Neural cell (in vitro differentiated cells): ENCODE data around the gene ZNF438. TPM values are rescaled to one million over a fixed set of nuclear protein-coding genes. Genes with fewer than 3 reads are reported as not detected.

Source experiments
- H2AFZ ChIP-seq: fragments of 200-600, 300-800 bp; sonication (generic), shearing (Covaris generic); 2 replicates; pipeline ENCODE4 v1.6.0; 2014; ENCODE audit warnings: low read depth, mild to moderate bottlenecking, antibody characterized with exemption, low read length, moderate library complexity
- H3F3A ChIP-seq: fragments of 200-600 bp; shearing (Covaris generic); 2 replicates; pipeline ENCODE4 v1.6.1; 2016; ENCODE audit warnings: mild to moderate bottlenecking, moderate library complexity, mixed read lengths, antibody characterized with exemption, low read length; ENCODE audit not compliant: insufficient read depth, poor library complexity, severe bottlenecking
- H3K27ac ChIP-seq: fragments of 200-600, 300-800 bp; sonication (generic), shearing (Covaris generic); 2 replicates; pipeline ENCODE4 v1.5.1; 2014; ENCODE audit warnings: mild to moderate bottlenecking, low read length, moderate library complexity
- H3K27me3 ChIP-seq: fragments of 300-800, 200-600 bp; sonication (generic), shearing (Covaris generic); 2 replicates; pipeline ENCODE4 v1.6.0; 2014; ENCODE audit warnings: mild to moderate bottlenecking, low read depth, low read length, moderate library complexity; ENCODE audit not compliant: insufficient read depth
- H3K36me3 ChIP-seq: fragments of 300-800, 200-600 bp; sonication (generic), shearing (Covaris generic); 2 replicates; pipeline ENCODE4 v1.5.1; 2014; ENCODE audit warnings: mild to moderate bottlenecking, antibody characterized with exemption, low read length, moderate library complexity; ENCODE audit not compliant: insufficient read depth
- H3K4me2 ChIP-seq: fragments of 300-800, 200-600 bp; sonication (generic), shearing (Covaris generic); 2 replicates; pipeline ENCODE4 v1.6.0; 2014; ENCODE audit warnings: mild to moderate bottlenecking, low read length
- H3K4me3 ChIP-seq: fragments of 300-800, 200-600 bp; sonication (generic), shearing (Covaris generic); 2 replicates; pipeline ENCODE4 v1.5.1; 2014; ENCODE audit warnings: mild to moderate bottlenecking, low read length, moderate library complexity
- H3K79me2 ChIP-seq: fragments of 200-600 bp; shearing (Covaris generic); replicated peaks from 2 replicates; pipeline ENCODE4 v1.6.0; 2014; ENCODE audit warnings: mild to moderate bottlenecking, low read length, moderate library complexity; ENCODE audit not compliant: insufficient read depth
- H3K9ac ChIP-seq: fragments of 300-800, 200-600 bp; sonication (generic), shearing (Covaris generic); 2 replicates; pipeline ENCODE4 v1.6.1; 2016; ENCODE audit warnings: mild to moderate bottlenecking, low read length, mixed read lengths
- H3K9me2 ChIP-seq: fragments of 200-600 bp; shearing (Covaris generic); 2 replicates; pipeline ENCODE4 v1.6.1; 2016; ENCODE audit warnings: mild to moderate bottlenecking, low read length, mixed read lengths; ENCODE audit not compliant: insufficient read depth
- H3K9me3 ChIP-seq: fragments of 200-600, 300-800 bp; sonication (generic), shearing (Covaris generic); 2 replicates; pipeline ENCODE4 v1.6.1; 2016; ENCODE audit warnings: mild to moderate bottlenecking, mixed run types, low read length, moderate library complexity, mixed read lengths
- H4K20me1 ChIP-seq: fragments of 200-600 bp; shearing (Covaris generic); 2 replicates; pipeline ENCODE4 v1.6.1; 2016; ENCODE audit warnings: mild to moderate bottlenecking, mixed run types; ENCODE audit not compliant: insufficient read depth
- EP300 ChIP-seq: fragments of 450-650 bp; conservative IDR thresholded peaks from 2 replicates; pipeline ENCODE4 v1.6.1; 2014; ENCODE audit warnings: antibody characterized with exemption, mild to moderate bottlenecking, moderate library complexity; ENCODE audit not compliant: poor library complexity, severe bottlenecking
- EZH2 ChIP-seq: fragments of 200-600, 300-800 bp; shearing (Covaris generic), sonication (generic); IDR thresholded peaks from 2 replicates; pipeline ENCODE4 v1.6.1; 2014; ENCODE audit warnings: antibody characterized with exemption, low read length, borderline replicate concordance, mild to moderate bottlenecking; ENCODE audit not compliant: insufficient read depth, poor library complexity, severe bottlenecking
- MXI1 ChIP-seq: fragments of 450-650 bp; conservative IDR thresholded peaks from 2 replicates; pipeline ENCODE4 v1.6.1; 2014; ENCODE audit warnings: antibody characterized with exemption, mild to moderate bottlenecking; ENCODE audit not compliant: poor library complexity, severe bottlenecking
- POLR2AphosphoS5 ChIP-seq: IDR thresholded peaks from 2 replicates; pipeline ENCODE4 v1.6.1; 2012
- RAD21 ChIP-seq: fragments of 450-650 bp; conservative IDR thresholded peaks from 2 replicates; pipeline ENCODE4 v1.6.1; 2014; ENCODE audit warnings: antibody characterized with exemption, mild to moderate bottlenecking, moderate library complexity
- REST ChIP-seq: IDR thresholded peaks from 2 replicates; pipeline ENCODE4 v1.6.1; 2012; ENCODE audit warnings: borderline replicate concordance
- SMC3 ChIP-seq: fragments of 450-650 bp; conservative IDR thresholded peaks from 2 replicates; pipeline ENCODE4 v1.6.1; 2014; ENCODE audit warnings: antibody characterized with exemption, mild to moderate bottlenecking, moderate library complexity; ENCODE audit not compliant: poor library complexity
- polyA plus RNA-seq: library from polyadenylated mRNA; depleted of rRNA; stranded (reverse); fragments of >200 nt; gene quantifications from 2 replicates; pipeline ENCODE4 v1.2.3, GENCODE V29; 2014
- TF ChIP-seq, protein P1 (sequence below): fragments of 450-650 bp; IDR thresholded peaks from 2 replicates; pipeline ENCODE4 v1.5.1; 2014; ENCODE audit warnings: antibody characterized with exemption, mild to moderate bottlenecking, moderate library complexity; ENCODE audit not compliant: poor library complexity, severe bottlenecking

ZNF438 gene
- polyA plus RNA-seq, 1 donor from 2014 or later: 0.78 TPM

DNA sequence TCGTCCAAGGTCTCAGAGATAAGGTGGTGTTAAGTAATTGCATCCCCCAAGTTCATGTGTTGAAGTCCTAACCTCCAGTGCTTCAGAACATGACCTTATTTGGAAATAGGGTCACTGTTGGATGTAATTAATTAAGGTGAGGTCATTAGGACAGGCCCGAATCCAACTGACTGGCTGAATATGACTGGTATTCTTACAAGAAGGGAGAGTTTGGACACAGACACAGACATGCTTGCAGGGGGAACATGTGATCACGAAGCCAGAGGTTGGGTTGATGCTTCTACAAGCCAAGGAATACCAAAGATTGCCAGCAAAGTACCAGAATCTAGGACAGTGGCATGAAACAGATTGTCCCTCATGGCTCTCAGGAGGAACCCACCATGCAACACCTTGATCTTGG lies 228.6 kb downstream of the ZNF438 start:
- H2AFZ ChIP-seq: no peak overlapping the region
- no peaks in the 10 kb centered on the region for H4K20me1 ChIP-seq

DNA sequence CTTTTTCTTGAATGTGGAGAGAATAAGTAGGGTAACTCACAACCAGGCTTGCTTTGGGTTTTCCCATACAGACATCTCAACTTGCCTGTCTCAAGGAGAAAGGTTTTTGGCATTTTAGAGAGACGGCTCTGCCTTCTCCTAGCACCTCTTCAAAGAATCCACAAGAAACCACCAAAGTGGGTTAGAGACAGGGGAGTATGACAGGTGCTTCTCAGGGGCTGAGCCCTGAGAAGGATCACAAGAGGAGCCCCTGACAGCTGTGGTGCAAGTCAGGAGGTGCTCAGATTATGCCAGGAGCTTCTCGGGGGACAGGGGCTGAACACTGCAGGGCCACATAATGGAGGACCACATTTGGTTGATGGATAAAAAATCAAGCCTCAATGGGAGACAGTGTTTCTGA lies 231.3 kb downstream of the ZNF438 start:
- Histone ChIP-seq H3K9me3 (no peaks in the 10 kb centered on the region), H3K4me2 (no peak overlapping the region), H3K27me3 (no peaks in the 10 kb centered on the region), H4K20me1 (no peaks in the 10 kb centered on the region), H3K27ac (no peak overlapping the region), H3K9me2 (no peaks in the 10 kb centered on the region), H3K36me3 (no peaks in the 10 kb centered on the region), H3K4me3 (no peak overlapping the region), H3F3A (no peaks in the 10 kb centered on the region), H3K79me2 (no peaks in the 10 kb centered on the region), H3K9ac (no peak overlapping the region), H2AFZ (no peak overlapping the region)
- TF ChIP-seq POLR2AphosphoS5 (no peak), SMC3 (no peak), RAD21 (no peak), REST (no peak), EZH2 (no peak), EP300 (no peak)
- TF ChIP-seq, protein P1, sequence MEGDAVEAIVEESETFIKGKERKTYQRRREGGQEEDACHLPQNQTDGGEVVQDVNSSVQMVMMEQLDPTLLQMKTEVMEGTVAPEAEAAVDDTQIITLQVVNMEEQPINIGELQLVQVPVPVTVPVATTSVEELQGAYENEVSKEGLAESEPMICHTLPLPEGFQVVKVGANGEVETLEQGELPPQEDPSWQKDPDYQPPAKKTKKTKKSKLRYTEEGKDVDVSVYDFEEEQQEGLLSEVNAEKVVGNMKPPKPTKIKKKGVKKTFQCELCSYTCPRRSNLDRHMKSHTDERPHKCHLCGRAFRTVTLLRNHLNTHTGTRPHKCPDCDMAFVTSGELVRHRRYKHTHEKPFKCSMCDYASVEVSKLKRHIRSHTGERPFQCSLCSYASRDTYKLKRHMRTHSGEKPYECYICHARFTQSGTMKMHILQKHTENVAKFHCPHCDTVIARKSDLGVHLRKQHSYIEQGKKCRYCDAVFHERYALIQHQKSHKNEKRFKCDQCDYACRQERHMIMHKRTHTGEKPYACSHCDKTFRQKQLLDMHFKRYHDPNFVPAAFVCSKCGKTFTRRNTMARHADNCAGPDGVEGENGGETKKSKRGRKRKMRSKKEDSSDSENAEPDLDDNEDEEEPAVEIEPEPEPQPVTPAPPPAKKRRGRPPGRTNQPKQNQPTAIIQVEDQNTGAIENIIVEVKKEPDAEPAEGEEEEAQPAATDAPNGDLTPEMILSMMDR: no peak

More for the DNA sequence above, 228.6 kb downstream of the ZNF438 start:
- Histone ChIP-seq H3K27me3 (no peaks in the 10 kb centered on the region), H3K4me2 (no peak overlapping the region), H3K79me2 (no peaks in the 10 kb centered on the region), H3K9ac (no peak overlapping the region), H3K27ac (no peak overlapping the region), H3K4me3 (no peak overlapping the region), H3K36me3 (no peaks in the 10 kb centered on the region), H3F3A (no peaks in the 10 kb centered on the region), H3K9me3 (no peaks in the 10 kb centered on the region), H3K9me2 (no peaks in the 10 kb centered on the region)
- TF ChIP-seq EP300 (no peak), MXI1 (no peak), POLR2AphosphoS5 (no peak), RAD21 (no peak)
- TF ChIP-seq, protein P1: no peak
